ENCODE results near the gene SLC35F3. TPM values are rescaled to one million over a fixed set of nuclear protein-coding genes. Genes with fewer than 3 reads are reported as not detected.

Gene SLC35F3
- total RNA-seq, 6 experiments from 2014 or later = 0.26 to 0.58 (median 0.46) TPM

DNA sequence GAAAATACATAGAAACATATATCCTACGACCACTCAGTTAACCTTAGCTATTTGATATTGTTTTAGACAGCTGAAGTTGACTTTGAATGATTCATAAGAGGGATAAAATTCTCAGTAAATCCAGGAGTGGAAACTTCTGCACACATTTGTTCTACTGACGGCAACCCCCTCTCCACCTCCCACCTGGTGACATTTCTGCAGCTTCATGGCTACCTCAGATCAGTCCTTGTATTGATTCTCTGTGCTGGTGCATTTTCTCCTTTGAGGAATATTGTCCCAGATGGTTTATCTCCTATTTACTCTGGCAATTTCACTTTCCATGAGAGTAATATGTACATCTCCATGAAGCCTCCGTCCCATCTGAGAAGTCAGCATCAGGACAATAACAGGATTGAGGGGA is 411.1 kb downstream of the SLC35F3 start:
- Mint-ChIP-seq H3K4me1 (ENCODE audit: low read depth) (peaks cover 38% of the 10 kb centered on the region), H3K9me3 (no peaks in the 10 kb centered on the region), H3K27ac (peak overlapping the region; percentile 47; the same call in 1 of the 2 replicates), H3K4me3 (no peak overlapping the region), H3K27me3 (ENCODE audit: insufficient read depth) (peaks cover 26% of the 10 kb centered on the region), H3K36me3 (ENCODE audit: low read depth) (no peaks in the 10 kb centered on the region)
- TF ChIP-seq, protein P1, sequence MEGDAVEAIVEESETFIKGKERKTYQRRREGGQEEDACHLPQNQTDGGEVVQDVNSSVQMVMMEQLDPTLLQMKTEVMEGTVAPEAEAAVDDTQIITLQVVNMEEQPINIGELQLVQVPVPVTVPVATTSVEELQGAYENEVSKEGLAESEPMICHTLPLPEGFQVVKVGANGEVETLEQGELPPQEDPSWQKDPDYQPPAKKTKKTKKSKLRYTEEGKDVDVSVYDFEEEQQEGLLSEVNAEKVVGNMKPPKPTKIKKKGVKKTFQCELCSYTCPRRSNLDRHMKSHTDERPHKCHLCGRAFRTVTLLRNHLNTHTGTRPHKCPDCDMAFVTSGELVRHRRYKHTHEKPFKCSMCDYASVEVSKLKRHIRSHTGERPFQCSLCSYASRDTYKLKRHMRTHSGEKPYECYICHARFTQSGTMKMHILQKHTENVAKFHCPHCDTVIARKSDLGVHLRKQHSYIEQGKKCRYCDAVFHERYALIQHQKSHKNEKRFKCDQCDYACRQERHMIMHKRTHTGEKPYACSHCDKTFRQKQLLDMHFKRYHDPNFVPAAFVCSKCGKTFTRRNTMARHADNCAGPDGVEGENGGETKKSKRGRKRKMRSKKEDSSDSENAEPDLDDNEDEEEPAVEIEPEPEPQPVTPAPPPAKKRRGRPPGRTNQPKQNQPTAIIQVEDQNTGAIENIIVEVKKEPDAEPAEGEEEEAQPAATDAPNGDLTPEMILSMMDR (IDR thresholded peaks at IDR 0.05) = no peak
- DNase-seq = no peak

DNA sequence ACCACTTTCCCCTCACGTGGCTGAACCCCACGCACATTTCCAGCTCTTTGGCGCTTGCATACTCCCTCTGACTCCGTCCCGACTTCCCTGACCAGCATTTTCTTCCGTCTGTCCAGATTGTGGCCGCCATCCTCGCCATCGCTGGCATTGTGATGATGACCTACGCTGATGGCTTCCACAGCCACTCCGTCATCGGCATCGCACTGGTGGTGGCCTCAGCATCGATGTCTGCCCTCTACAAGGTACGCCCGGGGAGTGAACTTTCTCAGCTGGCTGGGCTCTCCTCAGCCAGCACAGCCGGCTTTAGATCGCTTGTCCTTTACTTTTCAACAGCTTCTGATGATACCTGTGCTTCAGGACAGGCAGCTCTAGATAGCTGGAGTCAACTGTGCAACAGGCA is 412.0 kb downstream of the SLC35F3 start:
- H3K4me1 Mint-ChIP-seq (ENCODE audit: low read depth) = peaks cover 32% of the 10 kb centered on the region
- TF ChIP-seq, protein P1 (IDR thresholded peaks at IDR 0.05) = no peak
- H3K27me3 Mint-ChIP-seq (ENCODE audit: insufficient read depth) = peaks cover 29% of the 10 kb centered on the region
- H3K36me3 Mint-ChIP-seq (ENCODE audit: low read depth) = no peaks in the 10 kb centered on the region
- H3K4me3 Mint-ChIP-seq = no peak overlapping the region
- no peak for DNase-seq
- H3K9me3 Mint-ChIP-seq = no peaks in the 10 kb centered on the region
- no peak overlapping the region for H3K27ac Mint-ChIP-seq

DNA sequence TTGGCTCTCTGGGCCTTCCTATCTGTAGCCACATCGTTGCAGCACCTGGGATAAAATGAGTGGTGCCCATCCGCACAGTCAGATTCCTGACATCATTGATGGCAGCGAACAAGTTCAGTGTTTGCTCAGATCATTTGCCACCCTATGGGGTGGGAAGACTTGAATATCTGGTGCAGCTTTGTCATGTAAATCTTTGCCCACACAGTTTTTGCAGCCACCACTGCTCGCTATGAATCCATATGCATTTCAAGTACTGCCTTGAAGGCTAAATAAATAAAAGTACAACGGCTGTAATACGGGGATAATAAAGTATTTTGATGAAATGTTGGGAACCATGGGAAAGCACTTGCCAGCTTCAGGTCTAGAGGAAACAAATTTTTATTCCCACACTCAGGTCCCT is 412.5 kb downstream of the SLC35F3 start:
- no peak for DNase-seq
- Mint-ChIP-seq H3K4me1 (ENCODE audit: low read depth) (peaks cover 32% of the 10 kb centered on the region), H3K27me3 (ENCODE audit: insufficient read depth) (peaks cover 27% of the 10 kb centered on the region), H3K36me3 (ENCODE audit: low read depth) (no peaks in the 10 kb centered on the region), H3K27ac (no peak overlapping the region), H3K4me3 (no peak overlapping the region), H3K9me3 (no peaks in the 10 kb centered on the region)
- TF ChIP-seq, protein P1 (IDR thresholded peaks at IDR 0.05) = no peak

DNA sequence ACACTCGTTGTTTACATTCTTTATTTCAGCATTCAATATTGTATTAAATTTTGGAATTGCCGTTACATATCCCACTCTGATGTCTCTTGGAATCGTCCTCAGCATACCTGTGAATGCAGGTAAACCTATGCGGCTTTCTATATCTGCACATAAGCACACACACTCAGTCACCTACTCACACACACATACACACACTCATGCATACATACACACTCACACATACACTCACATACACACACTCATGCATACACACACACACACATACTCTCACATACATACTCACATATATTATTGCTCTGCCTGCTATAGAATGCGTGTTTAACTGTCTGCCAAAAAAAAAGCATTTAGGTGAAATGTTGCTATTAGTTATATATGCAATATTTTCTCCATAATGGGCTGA is 415.6 kb downstream of the SLC35F3 start:
- H3K4me1 Mint-ChIP-seq (ENCODE audit: low read depth) = peaks cover 15% of the 10 kb centered on the region
- H3K27me3 Mint-ChIP-seq (ENCODE audit: insufficient read depth) = peaks cover 29% of the 10 kb centered on the region
- no peaks in the 10 kb centered on the region for H3K36me3 Mint-ChIP-seq (ENCODE audit: low read depth)
- no peaks in the 10 kb centered on the region for H3K9me3 Mint-ChIP-seq
- no peak overlapping the region for H3K4me3 Mint-ChIP-seq
- TF ChIP-seq, protein P1 (IDR thresholded peaks at IDR 0.05) = no peak
- no peak for DNase-seq
- no peak overlapping the region for H3K27ac Mint-ChIP-seq

DNA sequence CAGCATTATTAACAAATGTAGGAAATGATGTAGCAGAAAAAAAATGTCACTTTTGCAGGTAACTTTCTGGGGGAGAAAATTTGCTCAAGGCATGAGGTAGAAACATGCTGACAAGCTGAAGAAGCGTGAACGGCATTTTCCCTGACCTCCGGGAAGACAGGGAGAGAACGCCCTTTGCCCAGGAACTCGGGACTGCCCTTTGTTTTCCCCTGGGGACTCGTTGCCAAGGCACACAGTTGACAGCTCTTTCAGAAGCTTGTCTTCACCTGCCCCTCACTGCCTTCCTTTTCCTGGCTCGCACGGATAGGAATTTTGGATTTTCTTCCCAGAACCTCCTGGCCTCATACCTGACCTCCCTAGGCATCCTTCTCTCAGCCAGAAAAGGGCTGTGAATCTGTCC is 416.1 kb downstream of the SLC35F3 start:
- H3K4me1 Mint-ChIP-seq (ENCODE audit: low read depth) = peaks cover 10% of the 10 kb centered on the region
- no peak overlapping the region for H3K4me3 Mint-ChIP-seq
- TF ChIP-seq, protein P1 (IDR thresholded peaks at IDR 0.05) = no peak
- H3K36me3 Mint-ChIP-seq (ENCODE audit: low read depth) = no peaks in the 10 kb centered on the region
- DNase-seq = no peak
- no peak overlapping the region for H3K27ac Mint-ChIP-seq
- H3K27me3 Mint-ChIP-seq (ENCODE audit: insufficient read depth) = peaks cover 32% of the 10 kb centered on the region
- H3K9me3 Mint-ChIP-seq = no peaks in the 10 kb centered on the region

DNA sequence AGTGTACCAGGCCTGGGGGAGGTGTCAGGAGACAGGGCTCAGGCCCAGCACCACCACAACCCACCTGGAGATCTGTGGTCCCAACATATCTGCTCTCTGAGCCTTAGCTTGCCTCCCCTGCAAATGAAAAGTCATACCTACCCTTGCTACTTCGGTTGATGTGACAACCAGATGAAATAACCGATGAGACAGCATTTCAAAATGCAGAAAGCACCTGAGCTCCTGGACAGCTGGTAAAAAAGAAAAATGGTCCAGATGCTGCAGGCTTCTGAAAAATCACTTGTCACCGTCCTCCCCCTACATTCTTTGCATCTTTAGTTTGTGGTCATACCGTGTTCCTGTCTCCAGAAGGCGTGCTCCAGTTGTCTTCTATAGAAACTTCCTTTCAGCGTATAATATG is 416.8 kb downstream of the SLC35F3 start:
- Mint-ChIP-seq H3K36me3 (ENCODE audit: low read depth) (no peaks in the 10 kb centered on the region), H3K27me3 (ENCODE audit: insufficient read depth) (peaks cover 36% of the 10 kb centered on the region), H3K4me3 (no peak overlapping the region), H3K27ac (no peak overlapping the region), H3K9me3 (no peaks in the 10 kb centered on the region), H3K4me1 (ENCODE audit: low read depth) (peaks cover 11% of the 10 kb centered on the region; the same call in 1 of the 2 replicates)
- no peak for DNase-seq
- TF ChIP-seq, protein P1 (IDR thresholded peaks at IDR 0.05) = no peak
